GM06990 (cell line): ENCODE data around the gene KIF25.
A peak's percentile ranks its signal among the peaks of the same experiment; 100 is the strongest.

ENCODE experiments used
- DNase-seq: peaks from one replicate; pipeline ENCODE4 v3.0.0-alpha.2; 2011; ENCODE audit not compliant: insufficient read length; ENCODE audit errors: extremely low read depth
- H3K27me3 ChIP-seq: replicated peaks from 2 replicates; pipeline ENCODE4 v1.6.0; 2011; ENCODE audit warnings: low read length; ENCODE audit not compliant: control insufficient read depth, insufficient read depth
- H3K36me3 ChIP-seq: 2 replicates; pipeline ENCODE4 v1.5.1; 2011; ENCODE audit warnings: low read length; ENCODE audit not compliant: control insufficient read depth, insufficient read depth
- H3K4me3 ChIP-seq: replicated peaks from 2 replicates; pipeline ENCODE4 v1.5.1; 2011; ENCODE audit warnings: low read depth, mild to moderate bottlenecking, control low read depth, low read length
- CTCF ChIP-seq: IDR thresholded peaks from 2 replicates; pipeline ENCODE4 v1.5.1; 2011; ENCODE audit warnings: low read length, control low read depth, mild to moderate bottlenecking, inconsistent platforms; ENCODE audit not compliant: insufficient read depth, poor library complexity, severe bottlenecking

The KIF25 gene

GRCh38 chr6:167968091-167968490, 29.4 kb upstream of the KIF25 start:
- Histone ChIP-seq H3K36me3 (no peaks in the 10 kb centered on the region; the same call in 1 of the 2 replicates), H3K27me3 (no peaks in the 10 kb centered on the region), H3K4me3 (no peak overlapping the region)
- peak; percentile 29 for TF ChIP-seq CTCF
- no peak for DNase-seq

GRCh38 chr6:167970230-167970629, 27.2 kb upstream of the KIF25 start:
- DNase-seq: no peak
- Histone ChIP-seq H3K4me3 (no peak overlapping the region), H3K27me3 (no peaks in the 10 kb centered on the region), H3K36me3 (no peaks in the 10 kb centered on the region; the same call in 1 of the 2 replicates)
- no peak for TF ChIP-seq CTCF

GRCh38 chr6:167972193-167972592, 25.3 kb upstream of the KIF25 start:
- Histone ChIP-seq H3K36me3 (no peaks in the 10 kb centered on the region), H3K27me3 (no peaks in the 10 kb centered on the region), H3K4me3 (no peak overlapping the region)
- TF ChIP-seq CTCF: no peak
- DNase-seq: no peak

- no peaks in the 10 kb centered on the region for H3K36me3 ChIP-seq
- no peak for TF ChIP-seq CTCF
- no peaks in the 10 kb centered on the region for H3K27me3 ChIP-seq
- no peak for DNase-seq
- no peak overlapping the region for H3K4me3 ChIP-seq
Measured at GRCh38 chr6:167973148-167973885, 24.2 kb upstream of the KIF25 start.

- TF ChIP-seq CTCF: no peak
- no peak for DNase-seq
- Histone ChIP-seq H3K4me3 (no peak overlapping the region), H3K36me3 (no peaks in the 10 kb centered on the region), H3K27me3 (no peaks in the 10 kb centered on the region)
Measured at GRCh38 chr6:167974640-167975344, 22.7 kb upstream of the KIF25 start.
